GM19193 (cell line): ENCODE measurements around the gene TP53AIP1.

ENCODE experiments used
- POLR2A ChIP-seq: IDR thresholded peaks from 4 replicates; pipeline ENCODE4 v1.6.1; 2011; ENCODE audit not compliant: insufficient read depth, insufficient read length; ENCODE audit errors: extremely low read depth

Gene TP53AIP1

GRCh38 chr11:128892866-128893565 lies 49.7 kb downstream of the TP53AIP1 start:
- TF ChIP-seq POLR2A = no peak

- TF ChIP-seq POLR2A = no peak
Measured at GRCh38 chr11:128891913-128892398, 50.7 kb downstream of the TP53AIP1 start.

DNA sequence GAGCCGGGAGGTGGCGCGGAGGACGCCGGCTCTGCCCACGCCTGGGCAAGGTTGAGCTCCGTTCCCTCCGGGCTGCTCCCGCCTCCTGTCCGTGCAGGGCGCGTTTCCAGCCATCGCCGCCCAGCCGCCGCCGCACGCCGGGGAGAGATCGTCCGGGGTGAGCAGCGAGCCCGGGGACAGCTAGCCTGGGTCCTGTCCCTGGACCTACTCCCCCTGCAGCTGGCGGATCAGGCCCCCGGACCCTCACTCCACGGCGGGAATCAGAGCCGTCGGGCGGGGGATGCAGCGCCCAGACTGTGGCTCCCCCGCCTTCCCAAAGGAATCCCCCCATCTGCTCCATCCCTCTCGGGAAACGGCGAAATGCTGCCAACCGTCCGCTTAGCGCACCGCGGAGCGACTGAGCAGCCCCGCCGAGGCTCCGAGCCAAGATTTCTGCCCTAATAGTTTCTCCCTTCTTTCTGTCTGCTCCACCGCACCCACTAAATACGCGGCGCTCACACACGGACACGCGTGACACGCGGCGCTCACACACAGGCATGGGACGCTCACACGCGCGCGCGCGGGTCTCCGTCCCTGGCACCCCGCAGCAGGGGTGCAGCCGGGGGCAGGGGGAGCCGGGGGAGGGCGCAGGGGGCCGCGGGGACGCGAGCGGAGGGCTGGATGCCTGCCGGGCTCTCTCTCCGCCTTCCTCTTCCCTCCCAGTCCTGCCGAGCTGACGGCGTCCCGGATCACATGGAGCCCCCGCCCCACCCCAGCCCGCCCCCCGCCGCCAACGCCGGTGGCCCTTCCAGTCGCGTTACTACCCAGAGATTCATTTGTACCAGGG lies 51.9 kb downstream of the TP53AIP1 start, which contains the start of gene KCNJ5:
Gene KCNJ5, plus strand, starts transcription at position 814 of the 826 bp plus-strand sequence. CDS start 19,918 bp downstream, outside the sequence.
- TF ChIP-seq POLR2A = no peak

DNA sequence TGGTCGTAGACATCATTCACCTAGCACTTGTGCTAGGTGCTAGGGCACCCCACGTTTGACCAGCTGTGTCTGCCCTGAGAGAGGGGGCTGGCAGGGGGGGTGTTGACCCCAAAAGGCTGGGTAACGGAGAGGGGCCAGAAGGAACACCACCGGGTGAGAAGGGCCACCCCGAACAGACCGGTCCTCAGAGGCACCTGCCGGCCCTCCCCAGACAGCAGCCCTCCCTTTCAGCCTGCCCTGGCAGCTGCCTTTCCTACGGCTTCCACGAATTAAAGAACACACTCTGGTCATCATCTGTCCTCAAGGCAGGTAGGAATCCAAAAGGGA lies 52.5 kb downstream of the TP53AIP1 start:
- no peak for TF ChIP-seq POLR2A

- TF ChIP-seq POLR2A = no peak
Measured at GRCh38 chr11:128889657-128890213, 52.9 kb downstream of the TP53AIP1 start.

DNA sequence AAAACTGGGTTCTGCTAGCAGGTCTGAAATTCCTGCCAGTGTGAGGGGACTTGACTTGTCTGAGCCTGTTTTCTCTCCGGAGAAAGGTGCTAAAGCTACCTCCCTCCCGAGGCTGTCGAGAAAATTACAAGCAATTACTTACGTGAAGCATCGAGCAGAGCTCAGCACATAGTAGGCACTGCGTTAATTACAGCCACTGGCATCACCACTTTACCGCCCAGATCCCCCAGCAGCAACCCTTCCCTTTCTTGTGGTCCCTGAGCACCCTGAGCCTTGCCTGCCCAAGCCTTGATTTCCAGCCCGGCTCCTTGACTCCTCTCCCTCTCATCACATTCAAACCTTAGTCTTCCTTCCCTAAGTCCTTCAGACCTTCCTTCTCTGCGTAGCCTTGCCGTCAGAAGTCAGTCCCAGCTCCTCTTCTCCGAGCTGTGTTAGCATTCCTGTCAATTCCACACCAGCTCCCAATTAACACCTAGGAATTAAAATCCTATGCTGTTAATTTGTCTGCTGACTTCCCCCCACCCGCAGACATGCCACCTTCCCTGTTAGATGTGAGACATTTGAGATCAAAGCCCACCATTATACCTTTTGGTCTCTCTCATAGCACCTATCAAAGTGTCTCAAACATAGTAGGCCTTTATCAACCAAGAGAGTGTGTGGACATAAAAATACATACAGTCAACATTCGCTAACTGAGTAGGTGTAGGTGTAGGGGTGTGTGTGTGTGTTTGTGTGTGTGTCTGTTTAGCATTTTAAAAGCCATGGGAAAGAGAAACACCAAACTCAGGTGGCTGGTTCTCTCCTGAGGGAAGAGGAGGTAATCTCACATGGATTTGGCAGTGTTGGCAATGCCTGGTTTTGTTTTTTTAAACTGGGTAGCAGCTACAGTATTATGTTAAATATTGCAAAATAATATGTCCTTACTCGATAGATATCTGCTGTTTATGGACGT lies 54.4 kb downstream of the TP53AIP1 start:
- TF ChIP-seq POLR2A = no peak

- TF ChIP-seq POLR2A = no peak
Measured at GRCh38 chr11:128886406-128887124, 56.1 kb downstream of the TP53AIP1 start.
